Suprapubic skin (tissue), 4 donors: ENCODE measurements around the gene DGLUCY. TPM values are rescaled to one million over a fixed set of nuclear protein-coding genes. Genes with fewer than 3 reads are reported as not detected.

Experiments used
- DNase-seq, 2 donors: peaks; one replicate each; pipeline ENCODE4 v3.0.0-alpha.2; 2019; ENCODE audit warnings: low spot score in 2 of 2
- H3K27ac ChIP-seq: fragments of 200-600 bp; sonication (generic); one replicate; pipeline ENCODE4 v1.5.1; 2019
- H3K27me3 ChIP-seq: fragments of 200-600 bp; sonication (generic); one replicate; pipeline ENCODE4 v1.5.1; 2019
- H3K36me3 ChIP-seq: fragments of 200-600 bp; sonication (generic); one replicate; pipeline ENCODE4 v1.5.1; 2019
- H3K4me1 ChIP-seq: fragments of 200-600 bp; sonication (generic); one replicate; pipeline ENCODE4 v1.5.1; 2019
- H3K4me3 ChIP-seq: fragments of 200-600 bp; sonication (generic); one replicate; pipeline ENCODE4 v1.5.1; 2019; ENCODE audit warnings: mild to moderate bottlenecking
- H3K9me3 ChIP-seq: fragments of 200-600 bp; sonication (generic); one replicate; pipeline ENCODE4 v1.5.1; 2019
- CTCF ChIP-seq, 2 donors: fragments of 200-600 bp in 1 of 2; fragments of 450-650 bp in 1 of 2; sonication (generic) in 1 of 2; IDR thresholded peaks; one replicate each; pipeline ENCODE4 v1.5.1; 2016 to 2019; ENCODE audit warnings: antibody characterized with exemption in 2 of 2, mild to moderate bottlenecking in 1 of 2, moderate library complexity in 1 of 2
- EP300 ChIP-seq: sonication (generic); formaldehyde crosslinking; IDR thresholded peaks from one replicate; pipeline ENCODE4 v1.6.1; 2017; ENCODE audit warnings: antibody characterized with exemption
- POLR2A ChIP-seq, 2 donors: fragments of 450-650 bp; IDR thresholded peaks; one replicate each; pipeline ENCODE4 v1.6.1; 2017; ENCODE audit warnings: antibody characterized with exemption in 2 of 2, mild to moderate bottlenecking in 2 of 2, moderate library complexity in 2 of 2
- POLR2AphosphoS5 ChIP-seq, 3 donors: sonication (generic); formaldehyde crosslinking; IDR thresholded peaks; one replicate each; pipeline ENCODE4 v1.6.1; 2017; ENCODE audit warnings: antibody characterized with exemption in 3 of 3
- WGBS: methylation state at CpG from one replicate; pipeline ENCODE4 v1.1.5; 2018; 5-methylcytosine and 5-hydroxymethylcytosine counted together
- total RNA-seq, 4 donors: library from RNA; depleted of rRNA; stranded (reverse); fragments of >200 nt; gene quantifications; one replicate each; pipeline ENCODE4 v1.1.0, GENCODE V29; 2016

Gene DGLUCY
- total RNA-seq, 4 donors from 2014 or later, result 54.0 to 94.9 (median 69.3) TPM

- peaks cover 8% of the 10 kb centered on the region for H3K36me3 ChIP-seq
- H3K27ac ChIP-seq, result no peak overlapping the region
- no peak for DNase-seq
- H3K27me3 ChIP-seq, result no peaks in the 10 kb centered on the region
- TF ChIP-seq EP300, result no peak
- no peaks in the 10 kb centered on the region for H3K9me3 ChIP-seq
- WGBS, result 89% methylated on average over 3 of the region's 3 CpGs
- H3K4me3 ChIP-seq, result no peak overlapping the region
- no peaks in the 10 kb centered on the region for H3K4me1 ChIP-seq
These were observed 26.8 kb downstream of the DGLUCY start for GRCh38 chr14:91140672-91141071.

GRCh38 chr14:91142214-91142668, 28.4 kb downstream of the DGLUCY start:
- TF ChIP-seq EP300 (no peak), POLR2AphosphoS5 (IDR thresholded peaks at IDR 0.05) (no peak), POLR2A (IDR thresholded peaks at IDR 0.05) (no peak), CTCF (IDR thresholded peaks at IDR 0.05) (no peak)
- DNase-seq, result no peak
- Histone ChIP-seq H3K4me3 (no peak overlapping the region), H3K27ac (no peak overlapping the region), H3K36me3 (peaks cover 22% of the 10 kb centered on the region), H3K9me3 (no peaks in the 10 kb centered on the region), H3K27me3 (no peaks in the 10 kb centered on the region), H3K4me1 (no peaks in the 10 kb centered on the region)
- 81% methylated on average over 1 of the region's 1 CpG for WGBS

- TF ChIP-seq CTCF (IDR thresholded peaks at IDR 0.05) (no peak), EP300 (no peak), POLR2AphosphoS5 (IDR thresholded peaks at IDR 0.05) (no peak), POLR2A (IDR thresholded peaks at IDR 0.05) (no peak)
- no peak overlapping the region for H3K27ac ChIP-seq
- peaks cover 22% of the 10 kb centered on the region for H3K36me3 ChIP-seq
- WGBS, result 77% methylated on average over 8 of the region's 8 CpGs
- H3K4me1 ChIP-seq, result peaks cover 3% of the 10 kb centered on the region
- H3K27me3 ChIP-seq, result no peaks in the 10 kb centered on the region
- no peaks in the 10 kb centered on the region for H3K9me3 ChIP-seq
- no peak overlapping the region for H3K4me3 ChIP-seq
- no peak for DNase-seq
These were observed 30.0 kb downstream of the DGLUCY start for GRCh38 chr14:91143862-91144261.

GRCh38 chr14:91144425-91145145, 30.7 kb downstream of the DGLUCY start:
- Histone ChIP-seq H3K4me1 (peaks cover 10% of the 10 kb centered on the region), H3K27me3 (no peaks in the 10 kb centered on the region), H3K4me3 (no peak overlapping the region), H3K27ac (no peak overlapping the region), H3K9me3 (no peaks in the 10 kb centered on the region), H3K36me3 (peaks cover 22% of the 10 kb centered on the region)
- TF ChIP-seq CTCF (IDR thresholded peaks at IDR 0.05) (no peak), POLR2A (IDR thresholded peaks at IDR 0.05) (no peak), POLR2AphosphoS5 (IDR thresholded peaks at IDR 0.05) (no peak), EP300 (no peak)
- no peak for DNase-seq
- 81% methylated on average over 5 of the region's 5 CpGs for WGBS

GRCh38 chr14:91145391-91146160, 31.7 kb downstream of the DGLUCY start:
- no peak for DNase-seq
- TF ChIP-seq EP300, result no peak
- no peak for TF ChIP-seq CTCF (IDR thresholded peaks at IDR 0.05)
- TF ChIP-seq POLR2A (IDR thresholded peaks at IDR 0.05), result no peak
- no peak for TF ChIP-seq POLR2AphosphoS5 (IDR thresholded peaks at IDR 0.05)
- Histone ChIP-seq H3K27me3 (no peaks in the 10 kb centered on the region), H3K9me3 (no peaks in the 10 kb centered on the region), H3K36me3 (peaks cover 22% of the 10 kb centered on the region), H3K4me3 (no peak overlapping the region), H3K27ac (no peak overlapping the region), H3K4me1 (peaks cover 17% of the 10 kb centered on the region)
- 93% methylated on average over 11 of the region's 11 CpGs for WGBS
